Fibroblast of lung (primary cell): ENCODE results near the gene COG2. TPM values are rescaled to one million over a fixed set of nuclear protein-coding genes. Genes with fewer than 3 reads are reported as not detected.

Source experiments
- DNase-seq, 2 donors: peaks; one replicate each; pipeline versions ENCODE4 v3.0.0 to v3.0.0-alpha.2; 2010; ENCODE audit warnings: low read depth in 2 of 2
- H2AFZ ChIP-seq: 2 replicates; pipeline ENCODE4 v1.5.1; 2012; ENCODE audit warnings: low read length, control low read depth, inconsistent platforms
- H3K27ac ChIP-seq: 2 replicates; pipeline ENCODE4 v1.5.1; 2011; ENCODE audit warnings: low read length, control low read depth; ENCODE audit not compliant: insufficient read depth
- H3K27me3 ChIP-seq: 2 replicates; pipeline ENCODE4 v1.5.1; 2011; ENCODE audit warnings: mild to moderate bottlenecking, low read length; ENCODE audit not compliant: control insufficient read depth, insufficient read depth
- H3K36me3 ChIP-seq: 2 replicates; pipeline ENCODE4 v1.5.1; 2011; ENCODE audit warnings: low read length; ENCODE audit not compliant: control insufficient read depth, insufficient read depth
- H3K4me1 ChIP-seq: 2 replicates; pipeline ENCODE4 v1.5.1; 2011; ENCODE audit warnings: low read length; ENCODE audit not compliant: control insufficient read depth, insufficient read depth; ENCODE audit errors: extremely low read depth
- H3K4me2 ChIP-seq: 2 replicates; pipeline ENCODE4 v1.5.1; 2011; ENCODE audit warnings: low read length, control low read depth; ENCODE audit not compliant: insufficient read depth; ENCODE audit errors: extremely low read depth
- H3K4me3 ChIP-seq, 4 experiments: fragments of 200-600 bp in 1 of 4; sonication (generic) in 1 of 4; replicated peaks in 1 of 4; 2 replicates each; pipeline ENCODE4 v1.5.1; 2011 to 2016; ENCODE audit warnings: low read length in 4 of 4, low read depth in 3 of 4, mild to moderate bottlenecking in 3 of 4, control low read depth in 2 of 4, inconsistent platforms in 1 of 4, mixed read lengths in 1 of 4; ENCODE audit not compliant: insufficient read depth in 1 of 4; ENCODE audit errors: control extremely low read depth in 1 of 4
- H3K79me2 ChIP-seq: 2 replicates; pipeline ENCODE4 v1.5.1; 2012; ENCODE audit warnings: mild to moderate bottlenecking, low read length, inconsistent platforms; ENCODE audit not compliant: control insufficient read depth, insufficient read depth
- H3K9ac ChIP-seq: 2 replicates; pipeline ENCODE4 v1.5.1; 2011; ENCODE audit warnings: mild to moderate bottlenecking, low read length, control low read depth; ENCODE audit not compliant: insufficient read depth
- H3K9me3 ChIP-seq: 2 replicates; pipeline ENCODE4 v1.5.1; 2012; ENCODE audit warnings: low read depth, low read length; ENCODE audit not compliant: control insufficient read depth, insufficient read depth
- H4K20me1 ChIP-seq: 2 replicates; pipeline ENCODE4 v1.5.1; 2011; ENCODE audit warnings: low read length; ENCODE audit not compliant: control insufficient read depth, insufficient read depth; ENCODE audit errors: extremely low read depth
- EZH2 ChIP-seq: IDR thresholded peaks from 2 replicates; pipeline ENCODE4 v1.5.1; 2012; ENCODE audit warnings: low read length, control low read depth, mild to moderate bottlenecking; ENCODE audit errors: missing control alignments
- polyA plus RNA-seq, 2 donors: library from polyadenylated mRNA; depleted of rRNA in 1 of 2; stranded (reverse) in 1 of 2; unstranded in 1 of 2; fragments of >200 nt; gene quantifications; 2 replicates each; pipeline ENCODE4 v1.2.1, GENCODE V29; 2011 to 2012; ENCODE audit warnings: missing spikeins in 1 of 2
- total RNA-seq: library from RNA; depleted of rRNA; stranded (reverse); fragments of >200 nt; gene quantifications from 2 replicates; pipeline ENCODE4 v1.2.1, GENCODE V29; 2014
- TF ChIP-seq, protein P1 (sequence below), 2 donors: IDR thresholded peaks in 1 of 2; conservative IDR thresholded peaks in 1 of 2; 1 replicate in 1 of 2; 2 replicates in 1 of 2; pipeline ENCODE4 v1.5.1; 2011 to 2012; ENCODE audit warnings: low read length in 2 of 2, control low read depth in 1 of 2, inconsistent platforms in 1 of 2, low read depth in 1 of 2, mild to moderate bottlenecking in 1 of 2

COG2 gene
- total and polyA plus RNA-seq, 2 donors (not counting 1 experiment from before 2014, with no cell fraction given) = 15.4 to 21.5 TPM

DNA sequence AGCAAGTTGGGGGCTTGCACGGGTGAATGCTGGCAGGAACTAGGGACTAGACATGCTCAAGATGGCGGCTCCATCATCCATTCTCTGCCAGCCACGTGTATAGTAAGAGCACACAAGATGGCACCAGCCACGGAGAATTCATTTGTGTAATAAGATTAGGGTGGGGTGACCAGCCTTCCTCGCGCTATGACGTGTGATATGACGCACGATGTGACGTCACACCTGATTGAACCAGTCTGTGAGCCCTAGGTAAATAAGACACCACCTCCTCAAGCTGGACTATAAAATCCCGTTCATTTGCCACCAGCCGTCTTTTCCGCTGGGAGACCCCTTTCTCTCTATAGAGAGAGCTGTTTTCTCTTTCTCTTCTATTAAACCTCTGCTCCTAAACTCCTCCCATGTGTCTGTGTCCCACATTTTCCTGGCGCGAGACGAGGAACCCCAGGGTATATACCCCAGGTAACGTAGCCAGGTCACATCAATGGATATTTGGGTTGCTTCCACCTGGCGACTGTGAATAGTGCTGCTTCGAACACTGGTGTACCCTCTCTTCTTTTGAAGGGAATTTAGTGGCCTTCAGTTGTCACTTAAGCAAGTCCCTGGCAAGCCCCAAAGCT is 18.1 kb upstream of the COG2 start:
- Histone ChIP-seq H3K4me2 (no peak overlapping the region), H3K4me3 (no peak overlapping the region), H4K20me1 (no peaks in the 10 kb centered on the region), H3K9me3 (no peaks in the 10 kb centered on the region), H3K9ac (no peak overlapping the region), H3K79me2 (no peaks in the 10 kb centered on the region), H3K4me1 (no peaks in the 10 kb centered on the region), H3K27me3 (no peaks in the 10 kb centered on the region), H3K36me3 (no peaks in the 10 kb centered on the region), H3K27ac (no peak overlapping the region), H2AFZ (no peak overlapping the region)
- TF ChIP-seq EZH2 = no peak
- TF ChIP-seq, protein P1, sequence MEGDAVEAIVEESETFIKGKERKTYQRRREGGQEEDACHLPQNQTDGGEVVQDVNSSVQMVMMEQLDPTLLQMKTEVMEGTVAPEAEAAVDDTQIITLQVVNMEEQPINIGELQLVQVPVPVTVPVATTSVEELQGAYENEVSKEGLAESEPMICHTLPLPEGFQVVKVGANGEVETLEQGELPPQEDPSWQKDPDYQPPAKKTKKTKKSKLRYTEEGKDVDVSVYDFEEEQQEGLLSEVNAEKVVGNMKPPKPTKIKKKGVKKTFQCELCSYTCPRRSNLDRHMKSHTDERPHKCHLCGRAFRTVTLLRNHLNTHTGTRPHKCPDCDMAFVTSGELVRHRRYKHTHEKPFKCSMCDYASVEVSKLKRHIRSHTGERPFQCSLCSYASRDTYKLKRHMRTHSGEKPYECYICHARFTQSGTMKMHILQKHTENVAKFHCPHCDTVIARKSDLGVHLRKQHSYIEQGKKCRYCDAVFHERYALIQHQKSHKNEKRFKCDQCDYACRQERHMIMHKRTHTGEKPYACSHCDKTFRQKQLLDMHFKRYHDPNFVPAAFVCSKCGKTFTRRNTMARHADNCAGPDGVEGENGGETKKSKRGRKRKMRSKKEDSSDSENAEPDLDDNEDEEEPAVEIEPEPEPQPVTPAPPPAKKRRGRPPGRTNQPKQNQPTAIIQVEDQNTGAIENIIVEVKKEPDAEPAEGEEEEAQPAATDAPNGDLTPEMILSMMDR (conservative IDR thresholded peaks at IDR 0.05 in 1 of 2, IDR thresholded peaks at IDR 0.05 in 1 of 2; ENCODE audit: low read depth in 1 of 2, low read length in 2 of 2) = no peak
- DNase-seq = no peak

DNA sequence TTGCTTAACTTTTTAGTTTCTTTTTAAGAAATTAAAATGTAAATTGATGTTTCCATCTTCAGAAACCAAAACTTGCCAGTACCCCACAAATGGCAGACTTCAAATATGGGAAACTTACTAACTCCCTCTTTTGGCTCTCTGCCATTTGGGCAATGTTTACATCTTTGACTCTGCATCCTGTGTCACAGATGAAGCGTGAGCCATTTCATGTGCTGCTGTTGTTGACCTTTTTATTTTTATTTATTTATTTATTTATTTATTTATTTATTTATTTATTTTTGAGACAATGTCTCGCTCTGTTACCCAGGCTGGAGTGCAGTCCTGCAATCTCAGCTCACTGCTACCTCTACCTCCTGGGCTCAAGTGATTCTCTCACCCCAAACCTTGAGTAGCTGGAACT is 16.0 kb upstream of the COG2 start:
- Histone ChIP-seq H3K27me3 (no peaks in the 10 kb centered on the region), H3K9ac (no peak overlapping the region), H3K79me2 (no peaks in the 10 kb centered on the region), H3K9me3 (no peaks in the 10 kb centered on the region), H3K4me2 (no peak overlapping the region), H3K27ac (no peak overlapping the region), H3K4me1 (no peaks in the 10 kb centered on the region), H4K20me1 (no peaks in the 10 kb centered on the region), H3K4me3 (no peak overlapping the region), H2AFZ (no peak overlapping the region), H3K36me3 (no peaks in the 10 kb centered on the region)
- TF ChIP-seq, protein P1 (conservative IDR thresholded peaks at IDR 0.05 in 1 of 2, IDR thresholded peaks at IDR 0.05 in 1 of 2; ENCODE audit: low read depth in 1 of 2, low read length in 2 of 2) = no peak
- no peak for TF ChIP-seq EZH2
- DNase-seq = no peak

DNA sequence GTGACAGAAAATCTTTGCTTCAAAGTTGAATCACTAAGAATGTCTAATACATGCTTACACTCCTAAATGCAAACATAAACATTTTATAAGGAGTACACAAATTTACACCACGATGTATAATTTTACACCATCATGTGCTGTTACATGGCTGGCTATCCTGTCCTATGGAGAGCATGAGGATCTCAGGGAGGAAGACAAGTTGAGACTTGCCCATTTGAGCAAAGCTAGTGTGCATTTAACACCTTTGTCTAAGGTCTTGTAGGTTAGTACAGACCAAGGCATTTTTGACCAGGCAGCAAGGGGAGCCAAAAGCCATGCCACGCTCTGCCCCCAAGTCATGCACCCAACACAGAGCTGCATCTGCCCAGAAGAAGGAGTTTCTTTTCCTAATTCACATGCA is 14.5 kb upstream of the COG2 start:
- TF ChIP-seq, protein P1 (conservative IDR thresholded peaks at IDR 0.05 in 1 of 2, IDR thresholded peaks at IDR 0.05 in 1 of 2; ENCODE audit: low read depth in 1 of 2, low read length in 2 of 2) = no peak
- no peak for TF ChIP-seq EZH2
- Histone ChIP-seq H2AFZ (no peak overlapping the region), H3K79me2 (no peaks in the 10 kb centered on the region), H3K27me3 (no peaks in the 10 kb centered on the region), H3K36me3 (no peaks in the 10 kb centered on the region), H3K4me2 (no peak overlapping the region), H3K4me3 (no peak overlapping the region), H3K9ac (no peak overlapping the region), H3K9me3 (no peaks in the 10 kb centered on the region), H3K4me1 (no peaks in the 10 kb centered on the region), H4K20me1 (no peaks in the 10 kb centered on the region), H3K27ac (no peak overlapping the region)
- DNase-seq = no peak
